Activated CD4-positive, alpha-beta T cell treated with anti-CD3 and anti-CD28 coated beads for 24 hours (primary cell): ENCODE data around the gene SERPINA10.
"Not testable (repeated sequence)": the region's sequence is repeated elsewhere in the genome, so short reads cannot be mapped to it uniquely, and the experiment has no call there.

Experiments
- DNase-seq, 2 donors: peaks; one replicate each; pipeline ENCODE4 v3.0.0-alpha.2; 2020; ENCODE audit warnings: low read depth in 2 of 2

Gene SERPINA10

GRCh38 chr14:94313991-94314655 lies 21.1 kb upstream of the SERPINA10 start:
- DNase-seq = no peak

GRCh38 chr14:94312481-94313246 lies 19.6 kb upstream of the SERPINA10 start:
- no peak for DNase-seq

- no peak for DNase-seq
Observed at GRCh38 chr14:94310248-94310647, 17.2 kb upstream of the SERPINA10 start.

- DNase-seq = no peak
Observed at GRCh38 chr14:94309721-94310120, 16.7 kb upstream of the SERPINA10 start.

GRCh38 chr14:94307410-94307992 lies 14.4 kb upstream of the SERPINA10 start:
- no peak for DNase-seq

- no peak for DNase-seq
Observed at GRCh38 chr14:94306047-94306978, 13.2 kb upstream of the SERPINA10 start.

- DNase-seq = no peak
Observed at GRCh38 chr14:94305620-94306019, 12.6 kb upstream of the SERPINA10 start.

- DNase-seq = no peak
Observed at GRCh38 chr14:94304243-94304642, 11.2 kb upstream of the SERPINA10 start.

- DNase-seq = no peak
Observed at GRCh38 chr14:94303111-94303510, 10.0 kb upstream of the SERPINA10 start.

- DNase-seq = no peak
Observed at GRCh38 chr14:94298130-94298529, 5.1 kb upstream of the SERPINA10 start.

- not testable (repeated sequence) for DNase-seq
Observed at GRCh38 chr14:94296181-94296545, 3.1 kb upstream of the SERPINA10 start.

- no peak for DNase-seq
Observed at GRCh38 chr14:94295360-94296180, 2.5 kb upstream of the SERPINA10 start.

GRCh38 chr14:94293578-94293924 lies 483 bp upstream of the SERPINA10 start:
- DNase-seq = no peak

- no peak for DNase-seq
Observed at GRCh38 chr14:94292526-94292871, 569 bp downstream of the SERPINA10 start.

GRCh38 chr14:94291906-94292525 lies 1.1 kb downstream of the SERPINA10 start:
- no peak for DNase-seq

GRCh38 chr14:94291159-94291905 lies 1.7 kb downstream of the SERPINA10 start:
- no peak for DNase-seq

GRCh38 chr14:94290197-94290596 lies 2.9 kb downstream of the SERPINA10 start:
- DNase-seq = no peak

GRCh38 chr14:94288610-94289465 lies 4.2 kb downstream of the SERPINA10 start:
- DNase-seq = no peak

GRCh38 chr14:94285158-94285557 lies 7.9 kb downstream of the SERPINA10 start:
- no peak for DNase-seq
